ENCODE data around the gene FOXG1.

FOXG1 gene

DNA sequence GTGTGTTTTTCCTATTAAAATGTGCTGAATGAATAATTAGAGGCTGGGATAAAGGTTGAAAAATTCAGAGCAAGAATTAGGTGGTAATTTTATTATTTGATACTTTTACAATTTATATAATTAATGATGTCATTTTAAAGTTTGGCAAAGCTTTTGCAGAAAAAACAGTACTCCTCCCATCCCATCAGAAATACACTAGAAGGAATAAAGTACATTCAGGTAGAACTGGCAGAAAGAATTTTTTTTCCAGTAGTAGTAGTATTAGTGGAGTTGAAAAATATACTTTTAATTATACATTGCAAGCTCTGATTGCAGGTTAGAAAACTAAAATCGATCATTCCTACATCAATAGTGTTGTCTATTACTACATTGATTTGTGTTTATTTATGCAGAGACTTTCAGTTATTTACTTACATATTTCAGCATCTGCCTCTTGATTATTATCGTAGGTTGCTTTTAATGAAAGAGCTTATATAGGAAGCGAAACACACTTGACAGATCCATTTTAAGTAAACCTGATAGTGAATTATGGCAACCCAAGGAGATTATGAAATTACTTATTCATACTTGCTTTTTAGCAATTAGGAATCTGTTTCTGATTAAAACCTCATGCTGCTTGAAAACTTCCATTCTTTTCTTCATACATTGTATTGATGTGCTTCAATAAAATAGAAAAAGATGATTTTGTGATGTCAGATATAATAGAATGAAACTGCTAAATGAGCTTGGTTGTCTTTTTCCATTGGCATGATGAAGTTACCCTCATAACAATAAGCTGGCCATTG lies 10.1 kb downstream of the FOXG1 start:
- DNase-seq = no peak
- Histone ChIP-seq H3K4me1 (ENCODE audit: control insufficient read depth, insufficient read depth, low read length, poor library complexity, severe bottlenecking) (no peaks in the 10 kb centered on the region), H3K36me3 (ENCODE audit: control insufficient read depth, insufficient read depth, low read length) (no peaks in the 10 kb centered on the region), H3K27me3 (replicated peaks; ENCODE audit: control insufficient read depth, insufficient read depth, low read length, poor library complexity, severe bottlenecking) (no peaks in the 10 kb centered on the region), H3K27ac (ENCODE audit: insufficient read depth, low read length, poor library complexity, severe bottlenecking) (no peak overlapping the region), H3K4me3 (ENCODE audit: insufficient read depth, low read depth, low read length, poor library complexity, severe bottlenecking) (no peak overlapping the region), H3K9me3 (ENCODE audit: control insufficient read depth, low read length) (no peaks in the 10 kb centered on the region)

DNA sequence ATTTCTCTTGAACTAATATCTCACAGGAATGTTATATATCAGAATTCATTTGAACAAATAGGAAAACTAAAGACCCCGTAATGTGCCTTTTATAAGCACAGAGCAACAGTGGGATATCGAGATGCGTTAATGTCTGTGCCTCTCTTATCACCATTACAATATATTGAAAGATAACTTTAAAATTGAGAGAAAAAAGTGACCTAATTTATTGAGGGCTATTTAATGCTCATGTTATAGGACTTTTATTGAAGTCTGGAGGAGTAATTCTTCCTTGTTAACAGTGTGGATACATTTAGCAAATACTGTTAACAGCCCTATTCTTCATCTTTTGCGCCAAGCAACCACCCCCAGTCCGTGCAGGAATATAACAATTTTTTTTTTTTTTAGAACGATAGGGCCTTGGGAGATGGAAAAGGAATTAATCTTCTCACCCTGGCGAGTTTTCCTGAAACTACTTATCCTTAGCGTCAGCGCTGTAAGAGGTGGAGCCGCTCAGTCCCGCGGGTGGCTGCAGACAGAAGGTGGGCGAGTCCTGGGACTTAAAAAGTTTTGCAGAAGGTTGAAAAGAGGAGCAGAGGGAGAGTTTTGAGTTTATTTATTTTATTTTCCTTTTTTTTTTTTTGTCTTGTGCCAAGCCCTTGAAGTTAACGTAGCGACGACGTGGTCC lies 11.0 kb downstream of the FOXG1 start:
- Histone ChIP-seq H3K27ac (ENCODE audit: insufficient read depth, low read length, poor library complexity, severe bottlenecking) (no peak overlapping the region), H3K4me3 (ENCODE audit: insufficient read depth, low read depth, low read length, poor library complexity, severe bottlenecking) (no peak overlapping the region), H3K36me3 (ENCODE audit: control insufficient read depth, insufficient read depth, low read length) (no peaks in the 10 kb centered on the region), H3K4me1 (ENCODE audit: control insufficient read depth, insufficient read depth, low read length, poor library complexity, severe bottlenecking) (no peaks in the 10 kb centered on the region), H3K27me3 (replicated peaks; ENCODE audit: control insufficient read depth, insufficient read depth, low read length, poor library complexity, severe bottlenecking) (no peaks in the 10 kb centered on the region), H3K9me3 (ENCODE audit: control insufficient read depth, low read length) (no peaks in the 10 kb centered on the region)
- no peak for DNase-seq

DNA sequence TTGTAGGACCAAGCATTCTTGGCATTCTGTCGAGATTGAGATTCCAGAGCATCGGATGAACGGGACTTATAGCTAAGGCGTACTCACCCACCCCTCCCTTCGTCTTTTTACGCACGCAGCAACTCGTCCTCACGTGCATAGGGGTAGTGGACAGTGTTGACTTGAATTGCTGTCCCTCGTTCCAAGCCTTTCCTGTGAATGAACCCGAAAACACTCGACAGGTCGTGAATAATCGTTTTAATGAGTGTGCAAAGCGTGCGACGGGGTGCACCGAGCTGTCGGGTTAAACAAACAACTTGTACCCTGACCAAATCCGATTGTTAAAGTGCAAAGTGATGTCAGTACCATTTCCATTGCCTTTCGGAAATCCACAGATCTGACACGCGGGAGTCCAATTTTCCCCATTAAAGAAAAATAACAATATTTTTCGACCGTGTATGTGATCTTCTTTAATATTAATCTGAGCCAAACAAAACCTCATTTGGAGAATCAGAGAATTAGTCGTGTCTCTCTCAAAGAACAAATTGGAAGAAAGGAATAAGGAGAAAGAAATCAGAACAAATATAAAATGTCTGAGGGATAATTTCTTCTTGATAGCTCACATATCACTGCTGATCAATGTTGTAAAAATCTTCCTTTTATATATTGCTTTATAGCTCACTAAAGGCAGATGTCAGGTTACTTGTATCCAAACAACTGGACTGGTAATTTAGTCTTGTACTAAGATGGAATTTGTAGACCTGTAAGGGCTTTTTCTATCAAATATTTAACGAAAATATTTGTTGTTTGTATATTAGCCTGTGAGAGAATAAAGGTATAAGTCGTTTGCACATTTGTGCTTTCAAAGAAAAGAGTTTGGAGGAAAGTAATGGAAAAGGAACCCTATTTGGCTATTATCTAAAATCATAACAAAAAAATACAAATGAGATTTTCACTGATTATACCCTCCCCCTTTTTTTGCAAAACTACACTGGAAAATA lies 11.8 kb downstream of the FOXG1 start:
- no peaks in the 10 kb centered on the region for H3K27me3 ChIP-seq (replicated peaks; ENCODE audit: control insufficient read depth, insufficient read depth, low read length, poor library complexity, severe bottlenecking)

DNA sequence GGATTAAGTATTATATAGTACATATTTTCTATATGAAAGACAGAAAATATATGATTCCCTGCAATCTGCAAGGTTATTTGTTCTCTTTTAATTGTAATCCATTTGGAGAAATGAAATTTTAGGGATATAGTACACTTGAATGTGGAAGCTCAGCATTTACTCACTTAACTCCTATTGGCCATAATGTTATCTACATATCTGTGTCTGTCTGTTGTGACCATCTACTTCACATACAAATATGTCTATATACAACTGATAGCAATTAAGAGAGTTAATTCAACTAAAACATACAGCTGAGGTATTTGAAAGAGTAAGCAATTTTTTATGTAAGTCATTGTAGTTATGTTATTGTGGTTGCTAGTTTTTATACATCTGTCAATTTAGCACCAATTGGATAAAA lies 12.9 kb downstream of the FOXG1 start:
- Histone ChIP-seq H3K4me1 (ENCODE audit: control insufficient read depth, insufficient read depth, low read length, poor library complexity, severe bottlenecking) (no peaks in the 10 kb centered on the region), H3K27me3 (replicated peaks; ENCODE audit: control insufficient read depth, insufficient read depth, low read length, poor library complexity, severe bottlenecking) (no peaks in the 10 kb centered on the region), H3K9me3 (ENCODE audit: control insufficient read depth, low read length) (no peaks in the 10 kb centered on the region), H3K36me3 (ENCODE audit: control insufficient read depth, insufficient read depth, low read length) (no peaks in the 10 kb centered on the region), H3K27ac (ENCODE audit: insufficient read depth, low read length, poor library complexity, severe bottlenecking) (no peak overlapping the region), H3K4me3 (ENCODE audit: insufficient read depth, low read depth, low read length, poor library complexity, severe bottlenecking) (no peak overlapping the region)
- DNase-seq = no peak

More for the DNA sequence above, 11.8 kb downstream of the FOXG1 start:
- Histone ChIP-seq H3K36me3 (ENCODE audit: control insufficient read depth, insufficient read depth, low read length) (no peaks in the 10 kb centered on the region), H3K4me1 (ENCODE audit: control insufficient read depth, insufficient read depth, low read length, poor library complexity, severe bottlenecking) (no peaks in the 10 kb centered on the region), H3K27ac (ENCODE audit: insufficient read depth, low read length, poor library complexity, severe bottlenecking) (no peak overlapping the region), H3K4me3 (ENCODE audit: insufficient read depth, low read depth, low read length, poor library complexity, severe bottlenecking) (no peak overlapping the region), H3K9me3 (ENCODE audit: control insufficient read depth, low read length) (no peaks in the 10 kb centered on the region)
- DNase-seq = no peak

DNA sequence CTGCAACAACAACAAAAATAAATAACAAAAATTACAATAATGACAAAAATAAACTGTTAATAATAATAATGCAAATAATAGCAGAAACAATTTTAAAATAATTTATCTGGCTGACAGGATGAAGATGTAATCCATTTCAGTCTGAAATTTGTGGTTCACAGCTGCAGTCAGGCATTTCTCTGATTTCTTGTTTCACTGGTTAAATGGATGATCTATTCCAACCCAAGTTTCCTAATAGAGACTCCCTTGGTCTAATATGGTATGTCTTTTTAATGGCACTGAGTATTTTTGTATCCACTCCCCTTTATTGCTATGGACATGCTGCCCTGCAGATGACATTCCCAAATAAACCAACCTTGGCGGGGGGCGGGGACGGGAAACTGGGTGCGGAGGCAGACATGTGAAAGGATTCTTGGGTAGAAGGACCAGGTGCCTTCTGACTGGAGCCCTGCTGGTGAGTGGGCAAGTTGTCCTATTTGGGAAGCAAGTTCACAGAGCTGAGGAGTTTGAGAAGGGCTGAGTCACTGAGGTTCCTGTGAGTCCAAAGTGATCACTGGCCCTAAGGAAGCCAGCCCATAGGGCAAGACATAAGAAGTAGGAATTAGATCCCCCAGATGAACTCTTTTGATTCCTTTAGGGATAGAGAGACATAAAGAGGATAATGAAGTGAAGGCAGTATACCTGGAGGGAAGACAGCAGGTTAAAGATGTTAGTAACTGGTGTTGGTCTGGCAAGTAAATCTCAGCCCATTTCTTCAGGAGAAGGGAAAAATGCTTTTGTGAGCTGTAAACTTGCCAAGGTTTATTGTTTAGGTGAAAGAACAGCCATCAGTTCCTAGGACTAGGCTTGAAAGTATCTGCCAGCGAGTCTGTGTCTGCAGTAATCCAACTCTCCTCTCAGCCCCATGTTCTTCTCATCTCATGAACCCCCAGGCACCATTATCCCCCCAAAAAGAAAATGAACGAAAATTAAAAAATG lies 14.5 kb downstream of the FOXG1 start:
- H3K4me1 ChIP-seq (ENCODE audit: control insufficient read depth, insufficient read depth, low read length, poor library complexity, severe bottlenecking) = no peaks in the 10 kb centered on the region
- DNase-seq = no peak
- peaks cover 3% of the 10 kb centered on the region for H3K9me3 ChIP-seq (ENCODE audit: control insufficient read depth, low read length)
- no peak overlapping the region for H3K27ac ChIP-seq (ENCODE audit: insufficient read depth, low read length, poor library complexity, severe bottlenecking)
- no peak overlapping the region for H3K4me3 ChIP-seq (ENCODE audit: insufficient read depth, low read depth, low read length, poor library complexity, severe bottlenecking)
- no peaks in the 10 kb centered on the region for H3K36me3 ChIP-seq (ENCODE audit: control insufficient read depth, insufficient read depth, low read length)
- no peaks in the 10 kb centered on the region for H3K27me3 ChIP-seq (replicated peaks; ENCODE audit: control insufficient read depth, insufficient read depth, low read length, poor library complexity, severe bottlenecking)

DNA sequence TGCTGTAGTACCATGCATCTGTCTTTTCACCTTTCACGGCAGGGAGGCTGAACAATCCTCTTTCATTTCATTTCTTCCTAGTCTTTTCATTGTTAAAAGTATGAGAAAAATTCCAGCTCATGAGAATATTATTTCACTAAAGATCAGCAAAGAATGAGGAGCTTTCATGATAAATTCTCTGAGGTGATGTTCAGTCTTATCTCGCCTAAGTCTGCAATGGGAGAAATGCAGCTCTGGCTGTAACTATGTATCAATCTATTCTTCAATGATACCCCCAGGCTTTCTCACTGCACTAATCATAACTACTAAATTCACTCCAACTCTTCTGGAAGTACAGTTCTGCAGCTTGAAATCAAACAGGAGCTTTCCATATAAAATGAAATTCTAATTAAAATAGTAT lies 15.7 kb downstream of the FOXG1 start:
- Histone ChIP-seq H3K36me3 (ENCODE audit: control insufficient read depth, insufficient read depth, low read length) (no peaks in the 10 kb centered on the region), H3K4me1 (ENCODE audit: control insufficient read depth, insufficient read depth, low read length, poor library complexity, severe bottlenecking) (no peaks in the 10 kb centered on the region), H3K9me3 (ENCODE audit: control insufficient read depth, low read length) (peaks cover 4% of the 10 kb centered on the region), H3K27me3 (replicated peaks; ENCODE audit: control insufficient read depth, insufficient read depth, low read length, poor library complexity, severe bottlenecking) (no peaks in the 10 kb centered on the region), H3K27ac (ENCODE audit: insufficient read depth, low read length, poor library complexity, severe bottlenecking) (no peak overlapping the region), H3K4me3 (ENCODE audit: insufficient read depth, low read depth, low read length, poor library complexity, severe bottlenecking) (no peak overlapping the region)
- DNase-seq = no peak

DNA sequence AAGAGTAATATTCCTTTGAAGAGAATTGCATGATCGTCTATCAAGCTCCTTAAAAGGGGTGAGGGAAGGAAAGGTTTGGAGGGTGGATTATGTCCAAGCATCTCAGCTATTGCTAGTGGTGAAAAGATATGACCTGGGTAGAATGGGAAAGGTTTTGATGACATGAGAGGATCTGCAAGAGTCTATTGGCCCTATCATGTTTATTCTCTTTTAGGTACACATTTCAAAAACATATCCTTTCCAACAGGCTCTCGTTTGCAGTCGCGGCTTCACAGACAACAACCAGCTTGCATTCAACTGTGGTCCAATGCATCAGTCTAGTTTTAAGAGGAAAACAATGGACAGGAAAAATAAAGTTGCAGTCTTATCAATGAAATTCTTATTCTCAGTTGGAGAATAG lies 17.1 kb downstream of the FOXG1 start:
- no peak overlapping the region for H3K27ac ChIP-seq (ENCODE audit: insufficient read depth, low read length, poor library complexity, severe bottlenecking)
- H3K27me3 ChIP-seq (replicated peaks; ENCODE audit: control insufficient read depth, insufficient read depth, low read length, poor library complexity, severe bottlenecking) = no peaks in the 10 kb centered on the region
- peaks cover 4% of the 10 kb centered on the region for H3K9me3 ChIP-seq (ENCODE audit: control insufficient read depth, low read length)
- H3K4me1 ChIP-seq (ENCODE audit: control insufficient read depth, insufficient read depth, low read length, poor library complexity, severe bottlenecking) = no peaks in the 10 kb centered on the region
- no peak overlapping the region for H3K4me3 ChIP-seq (ENCODE audit: insufficient read depth, low read depth, low read length, poor library complexity, severe bottlenecking)
- no peak for DNase-seq
- no peaks in the 10 kb centered on the region for H3K36me3 ChIP-seq (ENCODE audit: control insufficient read depth, insufficient read depth, low read length)

DNA sequence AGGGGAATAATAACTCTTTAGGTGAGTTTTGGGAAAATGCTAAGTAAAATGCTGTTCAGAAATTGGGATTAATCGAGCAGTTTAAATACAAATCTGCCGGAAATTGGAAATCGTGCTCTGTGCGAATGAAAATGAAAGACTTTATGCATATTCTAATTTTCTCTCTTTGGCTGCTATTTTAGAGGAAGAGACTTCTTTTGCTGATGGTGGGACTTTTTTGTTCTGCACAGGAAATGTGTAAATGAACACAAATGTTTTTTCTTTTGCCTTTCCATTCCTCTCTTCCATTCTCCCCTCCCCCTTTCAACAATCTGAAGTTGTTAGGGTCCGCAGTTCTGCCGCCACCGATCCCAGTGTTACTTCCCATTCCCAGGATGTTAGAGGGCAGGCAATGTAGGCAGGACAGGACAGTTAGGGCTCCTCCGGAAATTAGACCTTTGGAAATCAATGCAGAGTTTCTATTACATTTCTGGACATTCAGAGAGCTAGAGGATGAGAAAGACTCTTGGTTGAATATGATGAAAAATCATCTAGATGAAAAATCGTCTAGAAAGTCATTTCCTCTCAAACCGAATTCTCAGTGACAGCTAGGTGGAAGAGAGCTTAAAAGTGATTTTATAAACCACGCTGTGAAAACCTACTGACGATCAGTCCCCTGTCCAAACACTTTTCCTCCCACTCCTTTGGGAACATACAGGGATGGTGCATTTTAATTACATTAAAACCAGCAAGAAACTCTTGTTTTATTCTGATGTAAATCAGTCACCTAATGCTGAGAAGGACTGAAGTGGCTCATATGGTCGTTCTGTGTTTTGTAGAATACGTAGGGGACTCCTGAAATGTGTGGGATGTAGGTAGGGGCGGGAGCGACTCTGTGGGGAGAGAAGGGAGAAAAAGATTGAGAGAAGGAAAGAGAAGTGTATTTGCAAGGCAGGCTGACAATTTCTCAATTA lies 17.8 kb downstream of the FOXG1 start:
- H3K27ac ChIP-seq (ENCODE audit: insufficient read depth, low read length, poor library complexity, severe bottlenecking) = no peak overlapping the region
- H3K4me1 ChIP-seq (ENCODE audit: control insufficient read depth, insufficient read depth, low read length, poor library complexity, severe bottlenecking) = no peaks in the 10 kb centered on the region
- H3K27me3 ChIP-seq (replicated peaks; ENCODE audit: control insufficient read depth, insufficient read depth, low read length, poor library complexity, severe bottlenecking) = no peaks in the 10 kb centered on the region
- no peaks in the 10 kb centered on the region for H3K36me3 ChIP-seq (ENCODE audit: control insufficient read depth, insufficient read depth, low read length)
- DNase-seq = no peak
- H3K9me3 ChIP-seq (ENCODE audit: control insufficient read depth, low read length) = peaks cover 4% of the 10 kb centered on the region
- H3K4me3 ChIP-seq (ENCODE audit: insufficient read depth, low read depth, low read length, poor library complexity, severe bottlenecking) = no peak overlapping the region

Measured in effector memory CD4-positive, alpha-beta T cell (primary cell).